HG03520 (cell line): ENCODE measurements around the gene SEC24A.
A peak's percentile ranks its signal among the peaks of the same experiment; 100 is the strongest.
"Not testable (repeated sequence)": the region's sequence is repeated elsewhere in the genome, so short reads cannot be mapped to it uniquely, and the experiment has no call there.

ENCODE experiments used
- ATAC-seq: cut with Tn5 transposase; IDR thresholded peaks from one replicate; pipeline ENCODE4 v1.9.1; 2021; ENCODE audit warnings: mild to moderate bottlenecking, moderate library complexity; ENCODE audit not compliant: unreplicated experiment

Gene SEC24A

DNA sequence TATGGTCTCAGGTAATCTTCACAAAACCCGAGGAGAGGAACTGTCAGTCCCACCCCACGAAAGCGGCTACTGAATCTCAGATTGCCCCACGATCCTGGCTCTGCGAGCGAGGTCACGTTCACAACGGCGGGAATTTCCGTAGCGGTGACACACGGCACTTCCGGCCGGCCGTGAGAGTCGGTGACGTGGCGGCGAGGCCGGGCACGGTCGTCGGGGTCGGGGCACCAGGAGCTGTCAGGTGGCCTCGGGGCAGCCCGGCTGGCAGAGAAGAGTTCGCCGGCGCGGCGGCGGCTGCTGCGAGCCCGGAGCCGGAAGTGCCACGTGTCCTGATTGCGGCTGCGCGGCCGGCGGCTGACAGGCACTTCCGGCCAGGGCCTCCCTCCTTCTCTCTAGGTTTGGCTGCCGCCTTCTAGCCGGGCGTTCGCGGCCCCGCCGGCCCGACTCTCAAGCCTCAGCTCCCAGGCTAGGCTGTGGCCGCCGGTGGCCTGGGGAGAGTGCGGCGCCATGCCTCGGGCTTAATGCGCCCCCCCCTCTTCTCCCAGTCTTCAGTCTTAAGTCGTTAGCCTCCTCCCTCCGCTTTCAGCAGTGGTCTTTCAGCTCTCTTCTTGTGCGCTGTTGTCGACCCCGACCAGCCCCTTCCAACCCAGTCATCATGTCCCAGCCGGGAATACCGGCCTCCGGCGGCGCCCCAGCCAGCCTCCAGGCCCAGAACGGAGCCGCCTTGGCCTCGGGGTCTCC is at the start of gene SEC24A:
Gene SEC24A, plus strand, starts transcription at position 361 of the 738 bp plus-strand sequence. Its CDS starts 292 bp downstream, at position 653.
- ATAC-seq: peak; percentile 79

DNA sequence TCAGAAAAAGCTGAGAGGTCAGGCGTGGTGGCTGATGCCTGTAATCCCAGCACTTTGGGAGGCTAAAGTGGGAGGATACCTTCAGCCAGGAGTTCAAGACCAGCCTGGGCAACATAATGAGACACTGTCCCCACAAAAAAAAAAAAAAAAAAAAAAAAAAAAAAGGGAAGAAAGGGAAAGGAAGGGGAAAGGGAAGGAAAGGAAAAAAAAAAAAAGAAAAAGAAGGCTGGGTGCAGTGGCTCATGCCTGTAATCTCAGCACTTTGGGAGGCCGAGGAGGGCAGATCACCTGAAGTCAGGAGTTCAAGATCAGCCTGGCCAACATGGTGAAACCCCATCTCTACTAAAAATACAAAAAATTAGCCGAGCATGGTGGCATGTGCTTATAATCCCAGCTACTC is 48.8 kb upstream of the SEC24A start:
- not testable (repeated sequence) for ATAC-seq

DNA sequence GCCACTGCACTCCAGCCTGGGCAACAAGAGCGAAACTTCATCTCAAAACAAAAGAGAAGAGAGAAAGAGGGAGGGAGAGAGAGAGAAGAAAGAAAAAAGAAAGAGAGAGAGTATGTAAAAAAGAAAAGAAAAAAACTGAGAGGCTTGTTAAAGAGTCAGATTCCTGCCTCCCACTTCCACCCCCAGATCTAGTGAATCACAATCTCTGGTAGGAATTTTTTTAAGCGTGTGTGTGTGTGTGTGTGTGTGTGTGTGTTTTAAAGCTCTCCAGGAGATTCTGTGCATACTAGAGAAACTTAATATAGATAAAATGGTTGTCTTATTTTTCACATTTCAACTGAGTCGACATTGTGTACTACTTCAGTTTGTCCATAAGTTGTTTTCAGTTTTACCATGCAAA is 48.0 kb upstream of the SEC24A start:
- no peak for ATAC-seq

DNA sequence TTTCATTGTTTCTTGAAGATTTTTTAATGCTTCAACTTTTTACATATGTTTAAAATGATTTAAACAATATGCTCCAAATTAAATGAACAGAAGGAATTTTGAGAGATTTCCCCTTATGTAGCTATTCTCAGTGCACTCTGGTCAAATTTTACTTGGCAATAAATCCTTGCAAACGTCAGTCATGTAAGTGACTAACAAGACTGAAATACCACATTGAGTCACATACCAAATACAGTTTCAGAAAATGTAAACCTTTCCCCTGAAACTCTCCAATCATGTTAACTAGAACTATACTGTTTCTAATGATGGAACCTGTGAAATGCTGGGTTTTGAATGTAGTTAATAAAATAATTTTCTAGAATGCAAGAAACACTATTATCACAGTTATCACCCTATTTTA is 45.5 kb upstream of the SEC24A start:
- no peak for ATAC-seq

DNA sequence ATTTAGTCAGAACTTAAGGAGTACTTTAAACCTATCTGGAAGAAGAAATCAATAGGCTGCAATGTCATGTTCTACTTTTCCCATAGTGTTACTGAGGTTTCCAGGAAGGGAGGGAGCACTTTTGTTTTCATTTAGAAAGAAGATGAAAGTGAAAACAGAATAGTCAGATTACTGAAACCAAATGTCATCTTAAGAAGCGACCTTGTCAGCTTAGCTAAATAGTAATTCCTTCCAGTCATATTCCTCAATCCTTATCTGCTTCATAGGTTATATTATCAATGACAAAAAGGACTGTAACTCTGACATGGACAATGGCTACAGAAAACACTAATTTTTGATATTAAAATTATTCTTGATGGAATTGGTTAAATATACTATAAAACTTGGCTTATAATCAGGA is 43.7 kb upstream of the SEC24A start:
- ATAC-seq: no peak

DNA sequence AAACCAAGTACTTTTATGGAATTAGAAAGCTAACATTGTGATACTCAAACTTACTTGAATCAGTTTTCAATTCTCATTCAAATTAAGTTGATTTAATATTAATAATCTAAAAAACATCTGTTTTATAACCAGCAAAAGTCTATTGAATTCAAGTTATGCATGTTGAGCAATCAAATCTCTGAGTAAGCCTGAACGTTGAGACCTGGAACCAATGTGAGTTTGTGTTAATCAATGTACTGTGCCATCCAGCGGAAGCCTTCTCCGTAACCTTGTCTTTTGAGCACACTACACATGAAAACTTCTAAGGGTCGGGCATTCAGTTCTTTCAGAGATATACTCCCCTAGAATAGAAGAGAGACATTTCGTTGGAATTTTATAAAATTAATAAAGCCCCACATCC is 41.9 kb upstream of the SEC24A start:
- no peak for ATAC-seq

DNA sequence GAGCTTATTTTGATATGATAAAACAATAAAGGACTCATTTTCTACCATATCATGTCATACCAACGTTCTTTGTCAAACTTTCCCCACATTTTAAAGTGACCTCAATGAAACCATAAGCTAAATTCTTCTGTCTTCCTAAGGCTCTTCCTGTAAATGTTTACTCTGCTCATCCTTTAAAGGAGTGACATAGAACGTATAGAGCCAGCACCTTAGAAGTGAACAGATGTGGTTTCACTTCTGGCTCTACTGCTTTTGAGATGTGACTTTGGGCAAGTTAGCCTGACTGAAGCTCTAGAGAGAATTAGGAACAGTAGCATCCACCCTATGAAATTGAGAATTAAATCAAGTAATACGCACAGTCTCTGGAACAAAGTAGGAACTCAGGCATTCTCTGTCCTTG is 40.0 kb upstream of the SEC24A start:
- no peak for ATAC-seq

DNA sequence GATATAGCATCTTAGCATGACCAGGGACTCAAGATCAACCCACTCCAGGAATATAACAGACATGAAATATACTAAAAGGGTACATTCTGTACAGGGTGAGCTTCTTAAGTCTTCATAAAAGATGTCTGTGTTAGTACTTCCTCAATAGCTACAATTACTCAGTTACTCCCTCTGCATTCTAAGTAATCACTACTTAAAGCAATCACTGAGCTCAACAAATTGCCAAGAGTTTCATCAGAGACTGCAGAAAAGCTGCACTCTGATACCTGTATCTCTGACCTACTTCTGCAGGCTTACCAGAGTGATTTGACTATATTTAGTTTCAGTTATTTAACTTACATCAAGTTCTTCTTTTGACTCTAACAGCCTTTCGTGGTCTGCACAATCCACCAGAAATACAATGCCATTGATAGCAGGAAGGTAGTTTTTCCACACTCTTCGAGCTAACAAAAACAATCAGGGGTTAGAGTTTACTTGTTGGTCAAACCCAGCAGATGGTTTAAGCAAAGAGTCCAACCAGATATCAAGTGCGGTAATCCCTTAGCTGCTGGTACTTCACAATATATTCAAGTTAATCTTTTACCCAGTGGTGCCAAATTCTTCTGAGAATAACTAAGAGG is 39.2 kb upstream of the SEC24A start:
- peak; percentile 67 for ATAC-seq

DNA sequence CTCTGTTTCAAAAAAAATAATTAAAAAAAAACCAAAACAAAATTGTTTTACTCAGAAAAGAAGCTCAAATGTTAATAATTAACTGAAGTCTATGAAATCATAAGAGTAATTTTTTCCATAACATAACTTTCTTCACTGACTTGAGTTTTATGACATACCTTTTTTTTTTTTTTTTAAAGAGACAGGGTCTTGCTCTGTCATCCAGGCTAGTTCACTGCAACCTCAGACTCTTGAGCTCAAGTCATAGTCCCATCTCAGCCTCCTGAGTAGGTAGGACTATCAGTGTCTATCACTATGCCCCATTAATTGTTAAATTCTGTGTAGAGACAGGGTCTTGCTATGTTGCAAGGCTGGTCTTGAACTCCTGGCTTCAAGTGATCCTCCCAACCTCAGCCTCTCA is 37.9 kb upstream of the SEC24A start:
- no peak for ATAC-seq

DNA sequence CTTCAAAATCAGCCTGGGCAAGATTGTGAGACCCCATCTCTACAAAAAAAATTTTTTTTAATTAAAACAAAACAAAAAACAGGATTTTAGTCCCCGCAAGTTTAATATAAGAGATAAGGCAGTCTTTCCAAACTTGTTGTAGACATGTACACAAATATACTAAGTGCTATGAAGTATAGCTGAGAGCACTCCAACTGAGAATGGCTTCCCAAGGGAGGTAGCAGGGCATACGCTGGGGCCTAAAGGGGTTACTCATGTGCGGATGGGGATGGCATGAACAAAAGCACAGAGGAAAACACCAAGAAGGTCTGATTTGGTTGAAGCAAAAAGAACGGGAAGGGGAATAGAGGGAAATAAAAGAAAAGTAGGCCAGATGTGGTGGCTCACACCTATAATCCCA is 37.1 kb upstream of the SEC24A start:
- no peak for ATAC-seq

DNA sequence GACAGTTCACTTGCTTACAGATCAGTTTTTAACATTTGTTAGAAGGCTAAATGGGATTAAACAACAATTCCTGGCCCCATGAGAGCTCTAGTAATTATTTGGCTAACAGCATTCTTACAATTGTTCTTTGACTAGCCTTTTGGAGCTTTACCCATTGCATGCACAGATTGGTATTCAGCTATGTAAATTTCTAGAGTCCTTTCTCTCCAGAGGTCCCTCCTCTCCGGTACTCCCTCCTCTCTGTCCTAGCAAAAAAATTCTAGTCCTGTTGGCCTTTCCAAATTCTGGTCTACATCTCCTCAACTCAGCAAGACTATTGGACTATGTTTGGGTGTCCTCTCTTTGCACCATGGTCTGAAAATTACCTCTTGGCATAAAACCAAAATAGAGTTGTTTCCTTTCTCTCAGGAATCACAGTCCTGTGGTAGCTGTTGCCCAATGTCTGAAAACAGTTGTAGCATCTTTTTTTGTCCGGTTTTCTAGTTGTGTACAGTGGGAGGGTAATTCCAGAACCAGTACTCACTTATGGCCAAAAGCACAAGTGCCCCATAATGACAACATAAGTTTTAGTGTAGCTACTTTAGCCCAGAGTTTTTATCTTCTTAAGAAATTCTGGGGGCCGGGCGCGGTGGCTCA is 34.0 kb upstream of the SEC24A start:
- ATAC-seq: no peak

DNA sequence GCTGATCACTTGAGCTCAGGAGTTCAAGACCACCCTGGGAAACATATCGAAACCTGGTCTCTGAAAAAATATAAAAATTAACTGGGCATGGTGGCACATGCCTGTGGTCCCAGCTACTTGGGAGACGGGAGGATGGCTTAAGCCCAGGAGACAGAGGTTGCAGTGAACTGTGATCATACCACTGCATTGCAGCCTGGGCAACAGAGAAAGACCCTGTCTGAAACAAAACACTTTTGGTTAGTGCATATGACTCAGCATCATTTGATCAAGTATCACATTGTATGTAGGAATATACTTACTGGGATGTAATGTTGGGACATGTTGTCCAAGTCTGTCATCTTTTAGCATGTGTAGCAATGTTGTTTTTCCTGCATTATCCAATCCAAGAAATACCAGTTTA is 28.0 kb upstream of the SEC24A start:
- no peak for ATAC-seq

DNA sequence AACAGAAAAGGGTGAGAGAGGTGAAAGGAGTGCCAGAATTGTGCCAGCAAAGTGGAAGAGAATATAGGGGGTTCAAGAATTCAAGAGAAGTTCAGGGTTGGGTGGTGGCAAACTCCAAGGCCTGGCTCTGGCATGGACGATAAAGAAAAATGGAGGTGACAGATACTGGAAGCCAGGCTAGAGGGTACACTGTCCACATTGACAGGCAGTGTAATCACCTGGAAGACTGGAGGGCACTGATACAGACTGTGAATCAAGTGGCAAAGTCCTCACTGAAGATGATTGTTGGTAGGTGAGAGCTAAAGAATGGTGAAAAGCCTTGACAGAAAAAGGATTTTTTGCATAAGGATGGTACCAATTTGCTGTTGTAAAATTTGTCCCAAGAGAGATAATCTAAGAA is 23.0 kb upstream of the SEC24A start:
- ATAC-seq: no peak

DNA sequence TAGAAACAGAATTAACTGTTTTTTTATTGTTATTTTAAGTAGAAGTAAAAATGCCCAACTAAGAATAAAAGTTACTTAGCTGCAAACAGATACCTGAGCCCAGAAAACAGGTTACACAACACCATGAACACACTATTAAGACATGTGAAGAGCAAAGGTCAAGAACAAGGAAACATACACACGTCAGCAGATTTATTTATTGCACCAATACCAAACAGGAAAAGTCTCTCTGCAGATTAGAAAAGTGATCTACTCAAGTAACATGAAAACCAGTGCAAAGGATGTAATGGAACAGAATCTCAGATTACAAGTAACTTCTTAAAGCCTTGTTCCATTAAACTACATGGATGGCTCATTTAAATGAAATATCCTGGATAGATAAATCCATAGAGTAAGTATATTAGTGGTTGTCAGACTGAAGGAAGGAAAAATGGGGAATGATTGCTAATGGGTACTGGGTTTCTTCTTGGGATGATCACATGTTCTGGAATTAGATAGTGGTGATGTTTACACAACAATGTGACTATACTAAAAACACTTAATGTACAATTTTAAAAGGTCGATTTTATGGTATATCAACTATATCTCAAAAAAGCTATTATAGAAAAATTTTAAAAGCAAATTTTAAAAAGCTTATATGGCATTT is 22.1 kb upstream of the SEC24A start:
- ATAC-seq: no peak

DNA sequence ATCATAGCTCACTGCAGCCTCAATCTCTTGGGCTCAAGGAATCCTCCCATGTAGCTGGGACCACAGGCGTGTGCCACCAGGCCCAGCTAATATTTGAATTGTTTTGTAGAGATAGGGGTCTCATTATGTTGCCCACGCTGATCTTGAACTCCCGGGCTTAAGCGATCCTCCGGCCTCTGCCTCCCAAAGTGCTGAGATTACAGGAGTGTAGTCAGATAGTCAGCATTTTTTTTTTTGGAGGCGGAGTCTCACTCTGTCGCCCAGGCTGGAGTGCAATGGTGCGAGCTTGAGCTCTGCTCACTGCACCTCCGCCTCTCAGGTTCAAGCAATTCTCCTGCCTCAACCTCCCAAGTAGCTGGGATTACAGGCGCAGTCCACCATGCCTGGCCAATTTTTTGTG is 14.4 kb upstream of the SEC24A start:
- no peak for ATAC-seq

DNA sequence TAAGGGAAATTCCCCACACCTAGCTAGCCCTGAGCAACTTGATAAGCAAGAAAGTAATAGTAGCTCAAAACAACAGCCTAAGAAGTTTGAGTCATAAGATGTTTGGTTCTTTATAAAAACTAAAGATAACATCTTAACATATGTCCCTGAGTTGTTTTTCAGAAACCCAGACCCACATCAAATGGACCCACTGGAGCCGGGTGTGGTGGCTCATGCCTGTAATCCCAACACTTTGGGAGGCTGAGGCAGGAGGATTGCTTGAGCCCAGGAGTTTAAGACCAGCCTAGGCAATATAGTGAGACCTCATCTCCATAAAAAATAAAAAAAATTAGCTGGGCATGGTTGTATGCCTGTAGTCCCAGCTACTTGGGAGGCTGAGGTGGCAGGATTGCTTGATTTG is 13.2 kb upstream of the SEC24A start:
- not testable (repeated sequence) for ATAC-seq

DNA sequence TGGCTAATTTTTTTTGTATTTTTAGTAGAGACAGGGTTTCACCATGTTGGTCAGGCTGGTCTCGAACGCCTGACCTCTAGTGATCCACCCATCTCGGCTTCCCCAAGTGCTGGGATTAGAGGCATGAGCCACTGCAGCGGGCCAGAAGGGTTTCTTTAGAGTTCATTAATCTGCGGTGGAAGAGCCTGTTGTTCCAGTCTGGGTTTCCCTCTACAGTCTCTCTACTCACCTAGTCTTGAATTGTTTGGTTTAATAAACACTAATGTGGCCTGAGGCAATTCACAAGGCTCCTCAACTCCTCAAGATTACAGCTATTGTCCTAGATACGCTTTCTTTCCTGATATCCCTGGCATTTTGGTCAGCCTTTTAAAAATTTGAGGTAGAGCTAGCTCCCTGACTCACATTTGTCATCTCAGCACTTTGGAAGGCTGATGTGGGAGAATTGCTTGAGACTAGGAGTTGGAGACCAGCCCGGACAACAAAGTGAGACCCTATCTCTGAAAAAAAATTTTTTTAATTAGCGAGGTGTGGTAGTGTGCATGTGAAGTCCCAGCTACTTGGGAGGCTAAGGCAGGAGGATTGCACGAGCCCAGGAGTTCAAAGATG is 11.4 kb upstream of the SEC24A start:
- no peak for ATAC-seq

DNA sequence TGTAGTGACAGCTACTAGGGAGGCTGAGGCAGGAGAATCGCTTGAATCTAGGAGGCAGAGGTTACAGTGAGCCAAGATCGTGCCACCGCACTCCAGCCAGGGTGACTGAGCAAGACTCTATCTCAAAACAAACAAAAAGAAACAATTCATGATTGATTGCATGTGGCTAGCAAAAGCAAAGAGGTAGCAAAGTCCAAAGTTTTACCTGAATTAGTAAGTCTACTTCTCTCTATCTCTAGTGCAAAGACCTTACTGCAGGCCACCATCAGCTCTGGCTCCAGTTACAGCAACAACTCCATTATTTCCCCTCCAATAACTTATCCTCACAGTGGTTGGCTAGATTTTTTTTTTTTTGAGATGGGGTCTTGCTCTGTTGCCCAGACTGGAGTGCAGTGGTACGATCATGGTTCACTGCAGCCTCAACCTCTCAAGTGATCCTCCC is 9.8 kb upstream of the SEC24A start:
- ATAC-seq: no peak

DNA sequence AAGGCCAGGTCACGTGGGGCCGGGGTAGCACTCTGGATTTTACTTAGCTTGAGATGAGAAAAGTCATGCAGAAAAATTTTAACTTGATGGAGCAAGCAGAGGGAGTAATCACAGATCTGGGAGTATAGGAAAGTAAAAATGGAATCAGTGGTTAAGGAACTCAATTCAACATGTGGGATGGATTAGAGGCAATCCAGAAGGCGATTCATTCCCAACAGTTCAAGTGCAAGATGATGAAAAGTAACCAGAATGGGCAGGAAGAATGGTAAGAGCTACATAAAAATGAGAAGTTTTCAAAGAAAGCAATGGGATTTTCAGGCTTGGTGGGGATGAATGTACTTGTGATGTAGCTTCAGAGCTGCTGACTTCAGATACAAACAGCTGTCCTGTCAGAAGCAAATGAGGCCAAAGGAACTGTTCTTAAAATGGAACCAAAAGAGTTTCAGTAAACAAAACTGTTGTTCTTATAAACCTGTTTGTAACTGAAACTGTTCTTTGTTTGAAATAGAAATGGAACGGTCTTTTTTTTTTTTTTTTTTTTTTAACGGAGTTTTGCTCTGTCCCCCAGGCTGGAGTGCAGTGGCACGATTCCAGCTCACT is 5.6 kb upstream of the SEC24A start:
- no peak for ATAC-seq

DNA sequence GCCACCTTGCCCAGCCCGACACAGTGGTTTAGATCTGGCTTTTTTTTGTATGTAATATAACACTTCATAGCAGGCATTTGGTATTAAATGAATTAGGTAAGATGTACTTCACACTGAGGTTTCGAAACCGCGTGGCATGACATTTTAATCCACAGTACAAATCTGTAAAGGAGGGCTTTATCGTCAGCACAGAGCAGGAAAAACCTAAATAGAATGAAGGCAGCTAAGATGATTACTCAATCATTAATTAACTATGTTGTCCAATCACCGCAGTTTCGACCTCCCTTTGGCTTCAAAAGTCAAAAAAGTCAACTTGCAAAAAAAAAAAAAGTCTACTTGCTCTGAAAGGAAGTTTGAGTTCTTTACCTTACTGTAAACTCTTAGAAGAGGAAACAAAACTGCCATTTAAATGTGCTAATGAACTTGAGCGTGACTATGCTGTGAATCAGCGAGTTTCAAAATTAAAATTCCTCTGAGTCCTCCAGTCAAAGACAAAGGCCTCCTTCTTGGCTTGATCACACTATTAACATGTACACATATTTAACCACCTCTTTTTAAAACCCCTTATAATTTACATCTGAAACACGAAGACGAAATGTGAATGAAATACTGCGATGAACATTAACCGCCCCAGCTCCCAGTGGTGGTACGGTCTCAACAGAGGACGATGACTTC is 698 bp upstream of the SEC24A start:
- ATAC-seq: peak; percentile 16
